ENCODE measurements around the gene DOK7. TPM values are rescaled to one million over a fixed set of nuclear protein-coding genes. Genes with fewer than 3 reads are reported as not detected.

DOK7 gene
- total RNA-seq, 4 donors from 2014 or later: not detected

- no peak for TF ChIP-seq CTCF (IDR thresholded peaks at IDR 0.05; ENCODE audit: low read depth)
These were observed 30.8 kb downstream of the DOK7 start for GRCh38 chr4:3493720-3494461.

- TF ChIP-seq CTCF (IDR thresholded peaks at IDR 0.05; ENCODE audit: low read depth): no peak
These were observed 31.4 kb downstream of the DOK7 start for GRCh38 chr4:3494462-3494871.

- no peak for TF ChIP-seq CTCF (IDR thresholded peaks at IDR 0.05; ENCODE audit: low read depth)
These were observed 32.3 kb downstream of the DOK7 start for GRCh38 chr4:3495204-3495975.

DNA sequence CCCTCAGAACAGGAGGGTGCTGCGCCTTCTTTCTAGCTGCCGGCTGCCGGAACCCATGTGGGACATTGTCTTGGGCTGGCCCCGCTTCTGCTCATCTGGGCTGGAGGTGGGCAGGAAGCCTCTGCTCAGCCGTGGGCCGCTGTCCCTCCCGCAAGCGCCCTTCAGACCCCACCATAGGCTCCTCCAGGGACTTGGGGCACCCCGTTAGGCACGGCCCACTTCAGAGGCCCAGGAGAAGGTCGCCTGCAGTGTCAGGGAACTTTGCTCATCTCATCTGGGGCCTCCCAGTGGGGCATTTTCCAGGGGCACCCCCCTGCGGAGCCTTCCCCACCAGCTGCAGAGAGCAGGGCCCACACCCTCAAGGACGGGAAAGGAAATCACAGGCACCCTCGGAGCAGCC, 32.9 kb downstream of the DOK7 start:
- TF ChIP-seq CTCF (IDR thresholded peaks at IDR 0.05; ENCODE audit: low read depth): no peak

- TF ChIP-seq CTCF (IDR thresholded peaks at IDR 0.05; ENCODE audit: low read depth): no peak
These were observed 34.0 kb downstream of the DOK7 start for GRCh38 chr4:3497095-3497494.

- TF ChIP-seq CTCF (IDR thresholded peaks at IDR 0.05; ENCODE audit: low read depth): no peak
These were observed 34.6 kb downstream of the DOK7 start for GRCh38 chr4:3497523-3498389.

- no peak for TF ChIP-seq CTCF (IDR thresholded peaks at IDR 0.05; ENCODE audit: low read depth)
These were observed 35.3 kb downstream of the DOK7 start for GRCh38 chr4:3498407-3498806.
